Karpas-422 (cell line): ENCODE measurements around the gene P3H2. TPM values are rescaled to one million over a fixed set of nuclear protein-coding genes. Genes with fewer than 3 reads are reported as not detected.

Experiments used
- DNase-seq: peaks from one replicate; pipeline ENCODE4 v3.0.0-alpha.2; 2015
- H2AFZ ChIP-seq: fragments of 200-600 bp; sonication (generic); 2 replicates; pipeline ENCODE4 v1.6.1; 2014; ENCODE audit warnings: antibody characterized with exemption, low read length, mixed read lengths
- H3K27ac ChIP-seq: fragments of 200-600 bp; sonication (generic); 2 replicates; pipeline ENCODE4 v1.5.1; 2014; ENCODE audit warnings: mild to moderate bottlenecking, low read length, moderate library complexity
- H3K27me3 ChIP-seq: fragments of 200-600 bp; sonication (generic); 2 replicates; pipeline ENCODE4 v1.6.1; 2014; ENCODE audit warnings: low read length, mixed read lengths
- H3K36me3 ChIP-seq: fragments of 200-600 bp; sonication (generic); 2 replicates; pipeline ENCODE4 v1.6.1; 2014; ENCODE audit warnings: low read length, mixed read lengths; ENCODE audit not compliant: insufficient read depth
- H3K4me1 ChIP-seq: fragments of 200-600 bp; sonication (generic); 2 replicates; pipeline ENCODE4 v1.6.1; 2014; ENCODE audit warnings: mild to moderate bottlenecking, low read length, mixed read lengths
- H3K4me2 ChIP-seq: fragments of 200-600 bp; sonication (generic); 2 replicates; pipeline ENCODE4 v1.6.1; 2014; ENCODE audit warnings: low read length, low read depth, mild to moderate bottlenecking; ENCODE audit not compliant: poor library complexity, severe bottlenecking
- H3K4me3 ChIP-seq: fragments of 200-600 bp; sonication (generic); 2 replicates; pipeline ENCODE4 v1.5.1; 2014; ENCODE audit warnings: mild to moderate bottlenecking, antibody characterized with exemption, low read length, mixed read lengths
- H3K79me2 ChIP-seq: fragments of 200-600 bp; sonication (generic); 2 replicates; pipeline ENCODE4 v1.6.1; 2014; ENCODE audit warnings: mild to moderate bottlenecking, low read length, mixed read lengths
- H3K9ac ChIP-seq: fragments of 200-600 bp; sonication (generic); 2 replicates; pipeline ENCODE4 v1.6.0; 2014; ENCODE audit warnings: low read length
- H3K9me2 ChIP-seq: fragments of 200-600 bp; sonication (generic), shearing (Covaris generic); replicated peaks from 2 replicates; pipeline ENCODE4 v1.6.0; 2014; ENCODE audit warnings: mild to moderate bottlenecking, low read length, moderate library complexity; ENCODE audit not compliant: insufficient read depth
- H3K9me3 ChIP-seq: fragments of 300-700, 200-600 bp; sonication (generic); 2 replicates; pipeline ENCODE4 v1.6.1; 2014; ENCODE audit warnings: low read length, mixed read lengths
- H4K20me1 ChIP-seq: fragments of 200-600 bp; sonication (generic); 2 replicates; pipeline ENCODE4 v1.6.1; 2014; ENCODE audit warnings: mild to moderate bottlenecking, antibody characterized with exemption, low read length, low read depth; ENCODE audit not compliant: insufficient read depth
- total RNA-seq: library from RNA; depleted of rRNA; stranded (reverse); fragments of >200 nt; shearing (Covaris generic); gene quantifications from 2 replicates; pipeline ENCODE4 v1.2.3, GENCODE V29; 2014; ENCODE audit warnings: low replicate concordance

P3H2 gene
- total RNA-seq, 1 experiment from 2014 or later, result not detected

DNA sequence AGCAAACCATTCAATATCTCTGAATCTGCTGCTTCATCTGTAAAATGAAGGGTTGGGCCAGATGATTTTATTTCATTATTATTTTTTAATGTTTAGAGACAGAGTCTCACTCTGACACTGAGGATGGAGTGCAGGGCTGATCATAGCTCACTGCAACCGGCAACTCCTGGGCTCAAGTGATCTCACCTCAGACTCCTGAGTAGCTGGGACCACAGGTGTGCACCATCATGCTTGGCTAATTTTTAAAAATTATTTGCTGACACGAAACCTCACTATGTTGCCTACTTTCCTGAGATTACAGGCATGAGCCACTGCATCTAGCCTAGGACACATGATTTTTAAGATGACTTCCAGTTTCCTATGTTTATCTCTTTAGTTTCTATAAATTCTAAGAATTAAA lies 105.8 kb downstream of the P3H2 start:
- H3K27ac ChIP-seq, result no peak overlapping the region

DNA sequence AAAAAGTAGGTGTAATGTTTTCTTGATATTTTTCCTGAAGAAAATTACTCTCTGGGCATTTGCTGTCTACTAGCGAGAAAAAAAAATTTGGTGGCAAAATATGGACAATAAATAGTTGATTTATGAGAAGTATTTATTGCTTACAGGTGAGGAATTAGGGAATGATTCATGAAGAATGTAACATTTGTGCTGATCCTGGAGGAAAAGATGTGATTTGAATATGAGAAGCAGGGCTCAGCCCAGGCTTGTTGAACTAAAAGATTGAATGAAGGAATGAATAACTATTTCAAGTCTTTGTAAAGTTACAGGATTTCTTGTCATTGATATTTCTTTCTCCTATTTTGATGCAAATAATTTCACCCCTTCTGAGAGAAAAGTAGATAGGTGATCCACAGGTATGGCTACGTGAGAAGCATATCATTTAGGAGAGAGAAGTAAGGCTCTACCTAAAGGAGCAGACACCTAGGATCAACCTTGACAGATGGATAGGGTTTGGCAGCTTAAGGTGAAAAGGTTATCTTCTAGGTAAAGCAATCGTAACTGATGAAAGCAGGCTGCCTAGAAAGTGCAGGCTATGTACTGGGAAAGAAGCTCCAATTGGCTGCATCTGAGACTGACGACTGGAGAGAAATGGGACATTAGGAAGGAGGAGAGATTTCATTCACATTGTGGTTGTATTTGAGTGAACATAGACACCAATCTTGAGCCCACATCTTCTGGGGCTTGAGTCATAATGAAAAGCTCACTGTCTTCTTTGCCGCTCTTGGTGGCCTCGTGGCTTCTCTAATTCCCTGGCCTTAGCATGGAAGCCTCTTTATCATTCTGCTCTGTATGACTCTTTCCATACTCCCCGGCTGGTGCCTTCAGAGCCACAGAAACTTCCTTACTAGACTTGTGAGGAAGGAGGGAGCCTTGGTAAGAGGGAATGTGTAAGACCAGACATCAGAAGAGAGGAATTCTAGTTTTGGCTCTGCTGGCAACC lies 106.5 kb downstream of the P3H2 start:
- no peak overlapping the region for H2AFZ ChIP-seq
- no peaks in the 10 kb centered on the region for H3K36me3 ChIP-seq
- no peak overlapping the region for H3K27ac ChIP-seq

More for the DNA sequence above, 105.8 kb downstream of the P3H2 start:
- Histone ChIP-seq H3K79me2 (no peaks in the 10 kb centered on the region), H4K20me1 (no peaks in the 10 kb centered on the region), H3K4me2 (no peak overlapping the region), H3K36me3 (no peaks in the 10 kb centered on the region), H3K9ac (no peak overlapping the region), H3K27me3 (no peaks in the 10 kb centered on the region), H3K4me3 (no peak overlapping the region), H3K4me1 (no peaks in the 10 kb centered on the region), H3K9me3 (no peaks in the 10 kb centered on the region), H3K9me2 (no peaks in the 10 kb centered on the region), H2AFZ (no peak overlapping the region)
- DNase-seq, result no peak

DNA sequence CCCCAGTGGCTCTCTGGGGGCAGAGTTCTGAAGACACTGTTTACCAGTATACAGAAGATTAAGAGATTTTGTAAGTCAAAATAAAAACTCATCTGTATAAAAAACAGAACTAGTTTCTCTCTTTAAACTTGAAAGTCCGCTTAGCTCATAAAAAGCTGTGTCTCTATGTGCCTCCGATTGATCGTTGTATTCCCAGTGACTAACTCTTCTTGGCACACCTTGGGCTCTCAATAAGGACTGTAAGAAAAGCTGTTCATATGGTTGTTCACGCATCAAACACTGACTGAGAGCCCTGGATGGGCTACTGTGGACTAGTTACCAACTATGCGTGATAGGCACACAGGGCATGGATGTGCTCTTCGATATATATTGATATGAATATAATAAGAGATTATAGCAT lies 107.9 kb downstream of the P3H2 start:
- no peak overlapping the region for H3K4me2 ChIP-seq
- no peak overlapping the region for H2AFZ ChIP-seq
- H3K9ac ChIP-seq, result no peak overlapping the region
- no peak overlapping the region for H3K27ac ChIP-seq
- H3K4me3 ChIP-seq, result no peak overlapping the region
- no peaks in the 10 kb centered on the region for H3K27me3 ChIP-seq
- no peaks in the 10 kb centered on the region for H3K4me1 ChIP-seq
- H3K9me3 ChIP-seq, result no peaks in the 10 kb centered on the region
- no peaks in the 10 kb centered on the region for H3K79me2 ChIP-seq
- H4K20me1 ChIP-seq, result no peaks in the 10 kb centered on the region
- no peaks in the 10 kb centered on the region for H3K9me2 ChIP-seq
- no peak for DNase-seq
- no peaks in the 10 kb centered on the region for H3K36me3 ChIP-seq

More for the DNA sequence above, 106.5 kb downstream of the P3H2 start:
- Histone ChIP-seq H3K4me3 (no peak overlapping the region), H3K9me2 (no peaks in the 10 kb centered on the region), H3K9ac (no peak overlapping the region), H3K4me1 (no peaks in the 10 kb centered on the region), H3K27me3 (no peaks in the 10 kb centered on the region), H4K20me1 (no peaks in the 10 kb centered on the region), H3K4me2 (no peak overlapping the region), H3K9me3 (no peaks in the 10 kb centered on the region), H3K79me2 (no peaks in the 10 kb centered on the region)
- no peak for DNase-seq

DNA sequence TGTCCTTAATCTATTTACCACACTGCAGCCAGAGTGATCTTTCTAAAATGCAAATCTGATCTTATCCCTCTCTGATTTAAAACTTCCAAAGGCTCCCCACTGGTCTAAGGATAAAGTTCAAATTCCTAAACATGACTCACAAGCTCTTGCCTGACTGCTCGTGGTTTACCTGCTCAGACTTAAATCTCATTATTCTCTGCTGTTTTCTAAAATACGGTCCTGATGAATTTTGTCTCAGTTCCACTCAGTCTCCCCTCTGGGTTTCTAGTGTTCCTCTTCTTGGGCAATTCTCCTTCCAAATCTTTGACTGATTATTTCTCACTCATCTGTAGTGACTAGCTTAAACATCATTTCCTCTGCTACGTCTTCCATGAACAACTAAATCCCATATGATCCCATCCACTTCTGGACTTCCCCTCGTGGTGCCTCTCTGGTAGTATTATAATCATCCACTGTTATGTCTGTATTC lies 108.3 kb downstream of the P3H2 start:
- Histone ChIP-seq H4K20me1 (no peaks in the 10 kb centered on the region), H3K36me3 (no peaks in the 10 kb centered on the region), H3K9me2 (no peaks in the 10 kb centered on the region), H3K4me2 (no peak overlapping the region), H3K4me3 (no peak overlapping the region), H3K79me2 (no peaks in the 10 kb centered on the region), H3K27me3 (no peaks in the 10 kb centered on the region), H3K9ac (no peak overlapping the region), H3K27ac (no peak overlapping the region), H3K4me1 (no peaks in the 10 kb centered on the region), H2AFZ (no peak overlapping the region), H3K9me3 (no peaks in the 10 kb centered on the region)
- no peak for DNase-seq

DNA sequence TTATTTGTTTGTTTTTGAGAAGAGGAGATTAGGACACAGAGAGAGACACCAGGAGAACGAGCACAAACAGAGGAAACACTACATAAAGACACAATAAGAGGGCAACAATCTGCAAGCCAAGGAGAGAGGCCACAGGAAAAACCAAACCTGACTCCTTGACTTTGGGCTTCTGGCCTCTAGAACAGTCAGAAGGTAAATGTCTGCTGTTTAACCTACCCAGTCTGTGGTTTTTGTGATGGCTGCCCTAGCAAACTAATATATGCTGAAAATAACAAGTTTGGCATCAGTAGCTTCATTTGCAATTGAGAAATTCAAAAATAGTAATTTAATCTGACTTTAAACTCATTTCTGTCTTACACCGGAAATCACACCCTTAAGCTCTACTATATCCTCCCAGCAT lies 110.2 kb downstream of the P3H2 start:
- H3K4me1 ChIP-seq, result no peaks in the 10 kb centered on the region

DNA sequence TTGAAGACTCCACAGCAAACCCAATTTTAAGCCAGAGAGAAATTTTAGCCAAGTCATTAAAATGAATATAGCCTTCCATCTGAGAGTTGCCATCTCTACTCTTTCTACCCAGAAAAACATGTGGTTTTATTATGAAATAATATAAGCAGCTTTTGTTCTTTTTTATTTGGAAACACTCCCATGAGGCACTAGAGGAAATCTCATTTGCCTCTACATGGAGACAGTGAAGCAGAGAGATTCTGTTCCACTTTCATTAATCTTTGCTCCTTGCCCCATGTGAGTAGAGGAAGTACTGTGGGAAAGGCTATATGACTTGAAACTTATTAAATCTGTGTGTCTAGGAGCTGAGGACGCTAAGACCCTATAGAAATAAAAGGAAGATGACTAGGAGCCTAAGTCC lies 111.1 kb downstream of the P3H2 start:
- no peak for DNase-seq
- Histone ChIP-seq H4K20me1 (no peaks in the 10 kb centered on the region), H3K27me3 (no peaks in the 10 kb centered on the region), H3K4me1 (no peaks in the 10 kb centered on the region), H3K4me3 (no peak overlapping the region), H2AFZ (no peak overlapping the region), H3K79me2 (no peaks in the 10 kb centered on the region), H3K9me3 (no peaks in the 10 kb centered on the region), H3K27ac (no peak overlapping the region), H3K4me2 (no peak overlapping the region), H3K36me3 (no peaks in the 10 kb centered on the region), H3K9me2 (no peaks in the 10 kb centered on the region), H3K9ac (no peak overlapping the region)

More for the DNA sequence above, 110.2 kb downstream of the P3H2 start:
- H4K20me1 ChIP-seq, result no peaks in the 10 kb centered on the region
- no peak for DNase-seq
- H3K9me2 ChIP-seq, result no peaks in the 10 kb centered on the region
- no peak overlapping the region for H3K9ac ChIP-seq
- no peaks in the 10 kb centered on the region for H3K79me2 ChIP-seq
- no peaks in the 10 kb centered on the region for H3K36me3 ChIP-seq
- no peak overlapping the region for H3K4me2 ChIP-seq
- H2AFZ ChIP-seq, result no peak overlapping the region
- no peak overlapping the region for H3K27ac ChIP-seq
- H3K4me3 ChIP-seq, result no peak overlapping the region
- no peaks in the 10 kb centered on the region for H3K27me3 ChIP-seq
- no peaks in the 10 kb centered on the region for H3K9me3 ChIP-seq

DNA sequence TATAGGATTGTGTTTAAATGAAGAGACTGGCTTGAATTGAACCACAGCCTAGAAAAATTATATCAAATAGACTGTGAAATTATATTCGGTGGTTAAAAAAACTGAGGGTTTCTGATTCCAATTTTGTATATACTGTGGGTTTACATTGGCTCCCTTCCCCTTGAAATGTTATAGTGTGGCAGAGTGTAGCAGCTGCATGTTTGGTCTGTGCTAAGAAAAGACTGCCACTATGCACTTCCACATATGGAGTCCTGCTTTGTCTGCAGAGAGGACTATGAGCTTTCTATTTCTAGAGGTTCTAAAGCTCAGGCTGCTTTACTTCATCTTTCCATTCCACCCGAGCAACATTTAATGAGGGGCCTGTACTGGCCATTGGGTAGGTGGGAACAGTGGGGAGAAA lies 112.3 kb downstream of the P3H2 start:
- no peak overlapping the region for H3K4me3 ChIP-seq
- no peaks in the 10 kb centered on the region for H3K79me2 ChIP-seq
- no peaks in the 10 kb centered on the region for H3K9me3 ChIP-seq
- no peaks in the 10 kb centered on the region for H3K27me3 ChIP-seq
- H3K36me3 ChIP-seq, result no peaks in the 10 kb centered on the region
- no peaks in the 10 kb centered on the region for H3K4me1 ChIP-seq
- H4K20me1 ChIP-seq, result no peaks in the 10 kb centered on the region
- H2AFZ ChIP-seq, result no peak overlapping the region
- no peak overlapping the region for H3K9ac ChIP-seq
- H3K4me2 ChIP-seq, result no peak overlapping the region
- H3K27ac ChIP-seq, result no peak overlapping the region
- no peaks in the 10 kb centered on the region for H3K9me2 ChIP-seq
- no peak for DNase-seq

DNA sequence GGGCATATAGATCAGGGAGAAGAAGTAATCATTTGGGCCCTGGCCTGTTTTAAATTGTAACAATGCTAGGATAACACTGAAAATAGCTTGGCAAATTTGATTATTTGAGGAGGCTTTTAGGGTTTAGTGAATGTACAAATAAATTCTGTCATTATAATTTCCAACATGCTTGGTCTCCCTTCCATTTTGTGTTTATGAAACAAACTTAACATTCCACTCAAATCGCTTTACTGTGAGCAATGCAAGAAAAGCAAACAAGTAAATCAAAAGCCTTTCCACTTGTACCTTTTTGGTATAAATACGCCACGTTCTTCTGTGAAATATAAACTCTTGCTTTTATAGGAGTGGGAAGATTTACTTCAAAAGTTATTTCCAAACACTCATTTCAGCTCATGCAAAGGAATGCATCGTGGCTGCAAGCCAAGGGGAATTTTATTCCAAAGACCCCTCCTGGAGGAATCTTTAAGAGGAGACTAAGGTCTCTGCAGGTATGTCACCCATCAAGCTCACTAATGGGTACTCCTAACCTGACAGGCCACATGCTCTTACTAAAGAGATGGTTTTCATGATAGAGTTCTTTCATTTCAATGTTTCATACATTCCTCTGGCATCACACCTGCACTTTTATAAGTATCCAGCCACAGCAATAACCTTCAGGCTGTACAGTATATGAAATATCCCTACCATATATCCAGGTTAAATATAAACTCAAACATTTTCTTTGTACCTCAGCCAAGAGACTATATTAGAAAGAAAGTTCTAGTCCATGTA lies 115.2 kb downstream of the P3H2 start:
- Histone ChIP-seq H3K27ac (no peak overlapping the region), H4K20me1 (no peaks in the 10 kb centered on the region), H3K9me2 (no peaks in the 10 kb centered on the region), H3K9ac (no peak overlapping the region), H3K27me3 (no peaks in the 10 kb centered on the region), H3K4me1 (no peaks in the 10 kb centered on the region), H2AFZ (no peak overlapping the region), H3K4me2 (no peak overlapping the region), H3K79me2 (no peaks in the 10 kb centered on the region), H3K4me3 (no peak overlapping the region), H3K9me3 (no peaks in the 10 kb centered on the region), H3K36me3 (no peaks in the 10 kb centered on the region)
- DNase-seq, result no peak
